ENCODE results near the gene GUCY2C. TPM values are rescaled to one million over a fixed set of nuclear protein-coding genes. Genes with fewer than 3 reads are reported as not detected.

Gene GUCY2C
- total RNA-seq, 2 experiments from 2014 or later: not detected

DNA sequence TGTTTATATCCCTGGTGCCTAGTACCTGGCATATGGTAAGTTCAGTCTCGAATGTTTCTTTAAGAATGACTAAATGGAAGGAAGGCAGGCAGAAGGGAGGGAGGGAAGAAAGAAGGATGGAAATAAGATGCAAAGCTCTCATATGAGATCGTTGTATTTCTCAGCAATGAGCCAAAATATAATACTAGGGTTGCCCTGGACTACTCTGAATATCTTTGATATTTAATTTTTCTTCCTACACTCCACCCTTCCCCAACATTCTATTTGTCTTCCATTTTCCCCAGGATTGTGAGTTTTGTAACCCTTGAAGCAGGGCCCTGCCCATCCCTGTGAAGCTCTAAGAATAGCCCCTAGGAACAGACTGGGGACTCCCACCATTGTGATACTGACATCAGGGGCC, 43.9 kb downstream of the GUCY2C start:
- CTCF ChIA-PET: interaction anchor here (0.6 to 1.0 kb wide), 3 partner anchors 26 to 144 kb away, joined by 3 read pairs; no protein-coding TSS in a partner anchor
- no peak overlapping the region for H3K27ac Mint-ChIP-seq

DNA sequence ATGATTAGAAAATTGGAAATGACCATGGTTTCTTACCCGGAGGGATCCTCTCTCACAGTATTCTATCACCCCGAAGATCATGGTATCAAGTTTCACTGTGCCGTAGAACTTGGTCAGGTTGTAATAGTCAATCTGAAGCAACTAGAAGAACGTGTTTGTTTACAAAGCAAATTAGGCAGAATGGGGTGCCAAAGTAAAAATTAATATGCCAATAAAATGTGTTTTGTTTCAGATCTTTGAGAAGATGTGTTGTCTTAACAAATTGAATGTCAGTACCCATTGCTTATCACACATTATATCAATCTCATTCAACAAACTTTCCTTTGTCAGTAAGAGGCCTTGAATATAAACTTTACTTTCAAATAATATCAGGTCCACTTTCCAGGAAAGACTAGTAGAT, 45.0 kb downstream of the GUCY2C start:
- ATAC-seq (no peak), DNase-seq (no peak)
- intact Hi-C loops (cut with DNase I, micrococcal nuclease): no loop called here
- peaks cover 16% of the 10 kb centered on the region for H3K4me1 Mint-ChIP-seq
- CTCF ChIA-PET: no interaction called here
- no peaks in the 10 kb centered on the region for H3K27me3 Mint-ChIP-seq
- H3K4me3 Mint-ChIP-seq: no peak overlapping the region
- POLR2A ChIA-PET: no interaction called here
- H3K9me3 Mint-ChIP-seq (ENCODE audit: low read depth): no peaks in the 10 kb centered on the region
- H3K27ac Mint-ChIP-seq: no peak overlapping the region
- H3K36me3 Mint-ChIP-seq (ENCODE audit: low read depth): no peaks in the 10 kb centered on the region

More for the DNA sequence above, 43.9 kb downstream of the GUCY2C start:
- no peak for DNase-seq
- Mint-ChIP-seq H3K27me3 (no peaks in the 10 kb centered on the region), H3K36me3 (ENCODE audit: low read depth) (no peaks in the 10 kb centered on the region), H3K4me3 (no peak overlapping the region), H3K4me1 (peaks cover 16% of the 10 kb centered on the region), H3K9me3 (ENCODE audit: low read depth) (no peaks in the 10 kb centered on the region)
- POLR2A ChIA-PET: no interaction called here
- intact Hi-C loops (cut with DNase I, micrococcal nuclease): no loop called here
- ATAC-seq: no peak

GRCh38 chr12:14650789-14651188, 45.6 kb downstream of the GUCY2C start:
- ChIA-PET CTCF (no interaction called here), POLR2A (no interaction called here)
- no peaks in the 10 kb centered on the region for H3K9me3 Mint-ChIP-seq (ENCODE audit: low read depth)
- ATAC-seq: no peak
- no peak overlapping the region for H3K4me3 Mint-ChIP-seq
- H3K27me3 Mint-ChIP-seq: no peaks in the 10 kb centered on the region
- no peaks in the 10 kb centered on the region for H3K36me3 Mint-ChIP-seq (ENCODE audit: low read depth)
- DNase-seq: no peak
- H3K4me1 Mint-ChIP-seq: peaks cover 16% of the 10 kb centered on the region
- H3K27ac Mint-ChIP-seq: no peak overlapping the region
- intact Hi-C loops (cut with DNase I, micrococcal nuclease): no loop called here

DNA sequence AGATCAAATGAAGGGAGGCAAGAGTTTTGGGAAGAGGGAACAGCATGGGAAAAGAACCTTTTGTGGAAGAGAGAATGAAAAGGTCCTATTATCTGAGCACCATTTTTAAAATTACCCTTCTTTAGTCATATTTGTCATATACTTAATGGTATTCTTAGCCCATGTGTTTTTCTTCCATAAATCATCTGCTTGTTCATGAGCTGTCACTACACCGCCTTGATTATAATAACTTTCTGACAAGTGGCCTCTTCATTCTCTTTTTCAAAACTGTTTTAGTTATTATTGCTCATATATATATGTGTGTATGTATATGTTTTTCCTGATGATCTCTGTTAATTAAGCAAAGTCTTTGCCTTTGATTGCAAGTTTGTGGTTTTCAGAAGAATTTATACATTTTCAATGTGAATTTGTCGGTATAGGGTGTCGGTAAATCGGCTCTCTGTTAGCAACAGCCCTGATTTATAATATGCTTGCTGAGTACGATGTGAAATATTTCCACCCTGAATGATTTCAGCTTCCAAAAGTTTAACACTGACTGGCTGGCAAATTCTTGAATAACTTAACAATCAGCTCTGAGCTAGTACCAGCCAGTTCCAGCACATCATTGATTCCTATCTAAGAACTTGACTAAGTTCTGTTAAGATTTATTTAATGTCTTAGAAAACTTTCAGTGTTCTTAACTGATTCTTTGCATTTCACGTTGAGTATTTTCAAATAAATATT, 49.2 kb downstream of the GUCY2C start:
- no peaks in the 10 kb centered on the region for H3K36me3 Mint-ChIP-seq (ENCODE audit: low read depth)
- no peak for DNase-seq
- ATAC-seq: no peak
- H3K27me3 Mint-ChIP-seq: no peaks in the 10 kb centered on the region
- no peaks in the 10 kb centered on the region for H3K9me3 Mint-ChIP-seq (ENCODE audit: low read depth)
- ChIA-PET POLR2A (no interaction called here), CTCF (interaction anchor here (0.7 kb wide), 1 partner anchor 18 kb away, joined by 3 read pairs; no protein-coding TSS in a partner anchor)
- no peak overlapping the region for H3K4me3 Mint-ChIP-seq
- peaks cover 29% of the 10 kb centered on the region for H3K4me1 Mint-ChIP-seq
- H3K27ac Mint-ChIP-seq: no peak overlapping the region
- intact Hi-C loops (cut with DNase I, micrococcal nuclease): no loop called here

- peak overlapping the region; percentile 25 for H3K4me3 Mint-ChIP-seq
- ChIA-PET CTCF (interaction anchor here (0.9 to 2.8 kb wide), 4 partner anchors 14 to 22 kb away, joined by 3 to 8 read pairs (median 4); no protein-coding TSS in a partner anchor), POLR2A (interaction anchor here (1.5 kb wide), 1 partner anchor 127 kb away, joined by 4 read pairs; no protein-coding TSS in a partner anchor)
- H3K36me3 Mint-ChIP-seq (ENCODE audit: low read depth): no peaks in the 10 kb centered on the region
- peaks cover 24% of the 10 kb centered on the region for H3K4me1 Mint-ChIP-seq
- H3K27me3 Mint-ChIP-seq: no peaks in the 10 kb centered on the region
- no peaks in the 10 kb centered on the region for H3K9me3 Mint-ChIP-seq (ENCODE audit: low read depth)
- intact Hi-C loops (cut with DNase I, micrococcal nuclease): loop anchor here in 1 of 2 experiments (5.0 kb wide), 1 partner anchor 624 kb away; no protein-coding TSS in a partner anchor
- no peak for ATAC-seq
- no peak for DNase-seq
- H3K27ac Mint-ChIP-seq: no peak overlapping the region
Observed at GRCh38 chr12:14643251-14643650, 53.1 kb downstream of the GUCY2C start.

DNA sequence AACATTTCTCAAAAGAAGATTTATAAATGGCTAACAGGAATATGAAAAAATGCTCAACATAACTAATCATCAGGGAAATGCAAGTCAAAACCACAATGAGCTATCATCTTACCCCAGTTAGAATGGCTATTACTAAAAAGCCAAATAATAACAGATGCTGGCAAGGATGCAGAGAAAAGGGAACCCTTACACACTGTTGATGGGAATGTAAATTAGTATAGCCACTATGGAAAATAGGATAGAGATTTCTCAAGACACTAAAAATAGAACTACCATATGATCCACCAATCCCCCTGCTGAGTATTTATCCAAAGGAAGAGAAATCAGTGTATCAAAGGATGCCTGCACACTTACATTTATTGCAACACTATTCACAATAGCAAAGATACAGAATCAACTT, 58.3 kb downstream of the GUCY2C start:
- ChIA-PET CTCF (no interaction called here), POLR2A (no interaction called here)
- no peaks in the 10 kb centered on the region for H3K27me3 Mint-ChIP-seq
- H3K36me3 Mint-ChIP-seq (ENCODE audit: low read depth): no peaks in the 10 kb centered on the region
- no peak overlapping the region for H3K27ac Mint-ChIP-seq
- H3K4me3 Mint-ChIP-seq: no peak overlapping the region
- no peak for DNase-seq
- intact Hi-C loops (cut with DNase I, micrococcal nuclease): no loop called here
- no peak for ATAC-seq
- H3K9me3 Mint-ChIP-seq (ENCODE audit: low read depth): peaks cover 4% of the 10 kb centered on the region
- H3K4me1 Mint-ChIP-seq: peaks cover 8% of the 10 kb centered on the region

GRCh38 chr12:14635776-14636175, 60.6 kb downstream of the GUCY2C start:
- Mint-ChIP-seq H3K27me3 (no peaks in the 10 kb centered on the region), H3K4me3 (no peak overlapping the region), H3K27ac (no peak overlapping the region), H3K4me1 (no peaks in the 10 kb centered on the region), H3K36me3 (ENCODE audit: low read depth) (no peaks in the 10 kb centered on the region), H3K9me3 (ENCODE audit: low read depth) (peaks cover 4% of the 10 kb centered on the region)
- POLR2A ChIA-PET: no interaction called here
- DNase-seq (no peak), ATAC-seq (no peak)
- CTCF ChIA-PET: interaction anchor here (0.7 kb wide), 2 partner anchors 80 to 396 kb away, joined by 3 read pairs; no protein-coding TSS in a partner anchor
- intact Hi-C loops (cut with DNase I, micrococcal nuclease): no loop called here

- ATAC-seq (no peak), DNase-seq (no peak)
- Mint-ChIP-seq H3K4me1 (no peaks in the 10 kb centered on the region), H3K27ac (no peak overlapping the region), H3K27me3 (peaks cover 4% of the 10 kb centered on the region), H3K36me3 (ENCODE audit: low read depth) (no peaks in the 10 kb centered on the region), H3K4me3 (no peak overlapping the region), H3K9me3 (ENCODE audit: low read depth) (no peaks in the 10 kb centered on the region)
- POLR2A ChIA-PET: no interaction called here
- intact Hi-C loops (cut with DNase I, micrococcal nuclease): loop anchor here (1.0 to 5.0 kb wide), 4 partner anchors 34 to 362 kb away; no protein-coding TSS in a partner anchor
- CTCF ChIA-PET: no interaction called here
Observed at GRCh38 chr12:14630793-14631192, 65.6 kb downstream of the GUCY2C start.

GRCh38 chr12:14629832-14630710, 66.3 kb downstream of the GUCY2C start:
- Mint-ChIP-seq H3K4me3 (no peak overlapping the region), H3K27me3 (peaks cover 4% of the 10 kb centered on the region), H3K27ac (no peak overlapping the region), H3K4me1 (no peaks in the 10 kb centered on the region), H3K9me3 (ENCODE audit: low read depth) (no peaks in the 10 kb centered on the region), H3K36me3 (ENCODE audit: low read depth) (no peaks in the 10 kb centered on the region)
- ChIA-PET CTCF (interaction anchor here (0.6 to 2.8 kb wide), 19 partner anchors 9 to 1404 kb away, joined by 3 to 14 read pairs (median 4); no protein-coding TSS in a partner anchor), POLR2A (no interaction called here)
- ATAC-seq (peak; percentile 97), DNase-seq (peak; percentile 75)
- intact Hi-C loops (cut with DNase I, micrococcal nuclease): loop anchor here (1.0 to 5.0 kb wide), 4 partner anchors 34 to 362 kb away; no protein-coding TSS in a partner anchor

DNA sequence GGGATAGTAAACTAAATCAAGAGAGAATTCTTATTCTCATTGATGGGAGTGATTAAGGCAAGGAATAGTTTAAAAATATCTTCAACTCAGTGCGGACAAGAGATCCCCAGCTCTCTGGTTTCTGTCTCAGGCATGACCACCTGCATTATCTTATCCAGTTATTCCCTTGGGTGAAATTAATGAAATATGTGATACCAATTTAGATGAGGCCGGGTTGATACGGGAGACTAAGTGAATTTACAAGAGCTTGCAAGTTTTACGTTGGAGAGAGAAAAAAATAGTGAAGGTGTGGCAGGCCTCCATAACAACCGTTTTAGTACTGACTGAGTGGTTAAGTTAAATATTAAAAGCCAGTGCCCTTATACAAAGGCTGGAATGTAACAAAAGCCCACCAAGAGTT, 67.6 kb downstream of the GUCY2C start:
- no peaks in the 10 kb centered on the region for H3K4me1 Mint-ChIP-seq
- ATAC-seq: no peak
- H3K4me3 Mint-ChIP-seq: no peak overlapping the region
- DNase-seq: no peak
- POLR2A ChIA-PET: no interaction called here
- H3K36me3 Mint-ChIP-seq (ENCODE audit: low read depth): no peaks in the 10 kb centered on the region
- H3K9me3 Mint-ChIP-seq (ENCODE audit: low read depth): no peaks in the 10 kb centered on the region
- peaks cover 4% of the 10 kb centered on the region for H3K27me3 Mint-ChIP-seq
- H3K27ac Mint-ChIP-seq: no peak overlapping the region
- intact Hi-C loops (cut with DNase I, micrococcal nuclease): no loop called here
- CTCF ChIA-PET: interaction anchor here (0.9 to 2.8 kb wide), 18 partner anchors 8 to 391 kb away, joined by 3 to 14 read pairs (median 4); no protein-coding TSS in a partner anchor

GRCh38 chr12:14621826-14622225, 74.6 kb downstream of the GUCY2C start:
- H3K4me3 Mint-ChIP-seq: no peak overlapping the region
- POLR2A ChIA-PET: no interaction called here
- ATAC-seq (no peak), DNase-seq (no peak)
- H3K36me3 Mint-ChIP-seq (ENCODE audit: low read depth): no peaks in the 10 kb centered on the region
- intact Hi-C loops (cut with DNase I, micrococcal nuclease): loop anchor here in 1 of 2 experiments (5.0 kb wide), 1 partner anchor 260 kb away; no protein-coding TSS in a partner anchor
- H3K27ac Mint-ChIP-seq: no peak overlapping the region
- CTCF ChIA-PET: interaction anchor here (1.0 to 2.1 kb wide), 2 partner anchors 8 to 384 kb away, joined by 3 to 7 read pairs; no protein-coding TSS in a partner anchor
- H3K4me1 Mint-ChIP-seq: no peaks in the 10 kb centered on the region
- H3K27me3 Mint-ChIP-seq: peaks cover 6% of the 10 kb centered on the region
- H3K9me3 Mint-ChIP-seq (ENCODE audit: low read depth): no peaks in the 10 kb centered on the region

All from activated CD4-positive, alpha-beta T cell treated with anti-CD3 and anti-CD28 coated beads for 36 hours (primary cell).